Endothelial cell of umbilical vein (primary cell): ENCODE data around the gene CSNK1G2. TPM values are rescaled to one million over a fixed set of nuclear protein-coding genes. Genes with fewer than 3 reads are reported as not detected.

ENCODE experiments used
- BruUV-seq: library from RNA; stranded (reverse); fragments of 400-500 nt; replicated peaks from 2 replicates; lab custom pipeline; 2021; lab: Mats Ljungman, UMichigan
- CTCF ChIA-PET: fragments of 300-600, 350-600 bp; sonication (Branson Sonifier 250); formaldehyde crosslinking; loops from one replicate; lab custom pipeline; 2021; ENCODE audit warnings: antibody characterized with exemption, inconsistent platforms; lab: Charles Lee
- POLR2A ChIA-PET: fragments of 300-600, 350-600 bp; sonication (Branson Sonifier 250); formaldehyde crosslinking; loops from one replicate; lab custom pipeline; 2021; ENCODE audit warnings: antibody characterized with exemption, inconsistent platforms; lab: Charles Lee
- DNase-seq: peaks from one replicate; pipeline ENCODE4 v3.0.0-alpha.2; 2011; ENCODE audit warnings: low read depth, low spot score
- FAIRE-seq: peaks from 2 replicates; lab custom pipeline; 2011; peaks lifted over from hg19 to GRCh38; lab: Jason Lieb, UNC
- H2AFZ ChIP-seq: 2 replicates; pipeline ENCODE4 v1.6.0; 2012; ENCODE audit warnings: low read depth, low read length, control low read depth, inconsistent platforms
- H3K27ac ChIP-seq: 2 replicates; pipeline ENCODE4 v1.5.1; 2011; ENCODE audit warnings: low read depth, mild to moderate bottlenecking, control low read depth, low read length, moderate library complexity; ENCODE audit not compliant: insufficient read depth
- H3K27me3 ChIP-seq, 2 experiments: 2 replicates each; pipeline versions ENCODE4 v1.6.0 to v1.6.1; 2011; ENCODE audit warnings: low read length in 2 of 2, mixed read lengths in 1 of 2; ENCODE audit not compliant: control insufficient read depth in 2 of 2, insufficient read depth in 2 of 2
- H3K36me3 ChIP-seq, 2 experiments: 2 replicates in 1 of 2; 3 replicates in 1 of 2; pipeline ENCODE4 v1.5.1; 2011; ENCODE audit warnings: low read length in 2 of 2, mild to moderate bottlenecking in 1 of 2, moderate library complexity in 1 of 2; ENCODE audit not compliant: control insufficient read depth in 2 of 2, insufficient read depth in 2 of 2; ENCODE audit errors: extremely low read depth in 1 of 2
- H3K4me1 ChIP-seq: 3 replicates; pipeline ENCODE4 v1.5.1; 2011; ENCODE audit warnings: mild to moderate bottlenecking, low read length; ENCODE audit not compliant: control insufficient read depth, insufficient read depth; ENCODE audit errors: extremely low read depth
- H3K4me2 ChIP-seq: 2 replicates; pipeline ENCODE4 v1.6.1; 2011; ENCODE audit warnings: low read length, control low read depth, mixed read lengths; ENCODE audit not compliant: insufficient read depth
- H3K4me3 ChIP-seq, 3 experiments: fragments of 200-600 bp in 1 of 3; sonication (generic), shearing (Covaris generic) in 1 of 3; replicated peaks in 1 of 3; 2 replicates each; pipeline ENCODE4 v1.5.1; 2011 to 2016; ENCODE audit warnings: control low read depth in 3 of 3, low read length in 3 of 3, mild to moderate bottlenecking in 2 of 3, inconsistent platforms in 1 of 3, low read depth in 1 of 3, moderate library complexity in 1 of 3; ENCODE audit not compliant: insufficient read depth in 1 of 3
- H3K79me2 ChIP-seq: 2 replicates; pipeline ENCODE4 v1.6.0; 2012; ENCODE audit warnings: low read length, inconsistent platforms; ENCODE audit not compliant: control insufficient read depth, insufficient read depth
- H3K9ac ChIP-seq: replicated peaks from 2 replicates; pipeline ENCODE3; 2011; ENCODE audit warnings: low read length, control low read depth; ENCODE audit not compliant: insufficient read depth; ENCODE audit errors: extremely low read depth
- H3K9me1 ChIP-seq: replicated peaks from 3 replicates; pipeline ENCODE4 v1.6.0; 2011; ENCODE audit warnings: mild to moderate bottlenecking, low read length; ENCODE audit not compliant: control insufficient read depth, insufficient read depth; ENCODE audit errors: extremely low read depth
- H3K9me3 ChIP-seq: replicated peaks from 2 replicates; pipeline ENCODE4 v1.5.1; 2012; ENCODE audit warnings: low read length, inconsistent platforms; ENCODE audit not compliant: control insufficient read depth, insufficient read depth
- H4K20me1 ChIP-seq: replicated peaks from 2 replicates; pipeline ENCODE3; 2011; ENCODE audit warnings: mild to moderate bottlenecking, low read length; ENCODE audit not compliant: control insufficient read depth, insufficient read depth; ENCODE audit errors: extremely low read depth
- EZH2 ChIP-seq: IDR thresholded peaks from 2 replicates; pipeline ENCODE4 v1.6.1; 2012; ENCODE audit warnings: borderline replicate concordance, low read depth, mild to moderate bottlenecking, moderate library complexity, low read length, inconsistent platforms; ENCODE audit not compliant: severe bottlenecking
- FOS ChIP-seq: IDR thresholded peaks from 2 replicates; pipeline ENCODE4 v1.6.1; 2011; ENCODE audit warnings: mild to moderate bottlenecking, low read length, moderate library complexity, borderline replicate concordance; ENCODE audit not compliant: insufficient read depth
- GATA2 ChIP-seq: IDR thresholded peaks from 2 replicates; pipeline ENCODE4 v1.7.0; 2011; ENCODE audit warnings: low read depth, mild to moderate bottlenecking, moderate library complexity, mixed read lengths, low read length; ENCODE audit not compliant: insufficient read length, insufficient read depth
- JUN ChIP-seq: IDR thresholded peaks from 2 replicates; pipeline ENCODE4 v1.6.1; 2011; ENCODE audit warnings: borderline replicate concordance, low read depth; ENCODE audit not compliant: insufficient read length, insufficient read depth
- dilution Hi-C: fragments of 300-500 bp; cut with MboI; formaldehyde crosslinking; loops from one replicate; pipeline ENCODE4 v1.15.0; 2019; ENCODE audit warnings: low sequenced_read_pairs; ENCODE audit not compliant: extremely low pct_ligation_motif_present
- intact Hi-C: fragments of 100-400 bp; cut with micrococcal nuclease; formaldehyde crosslinking; loops from one replicate; pipeline ENCODE4 v1.10.0; 2022
- polyA plus RNA-seq, 4 experiments: library from polyadenylated mRNA; depleted of rRNA in 3 of 4; stranded (reverse) in 3 of 4; unstranded in 1 of 4; fragments of >200 nt; gene quantifications; 2 replicates each; pipeline versions ENCODE4 v1.2.1 to v1.2.3, GENCODE V29; 2011 to 2012; ENCODE audit warnings: missing spikeins in 1 of 4
- total RNA-seq: library from RNA; stranded (reverse); gene quantifications from 2 replicates; pipeline ENCODE4 v1.2.3, GENCODE V29; 2021
- TF ChIP-seq, protein P1 (sequence below): IDR thresholded peaks from 2 replicates; pipeline ENCODE4 v1.6.1; 2011; ENCODE audit not compliant: insufficient read depth, insufficient read length
- TF ChIP-seq, protein P2 (sequence below), 2 donors: IDR thresholded peaks; 1 replicate in 1 of 2; 2 replicates in 1 of 2; pipeline ENCODE4 v1.5.1; 2011; ENCODE audit warnings: low read length in 2 of 2, mild to moderate bottlenecking in 2 of 2, moderate library complexity in 2 of 2, control low read depth in 1 of 2, inconsistent platforms in 1 of 2, low read depth in 1 of 2; ENCODE audit not compliant: insufficient read depth in 1 of 2; ENCODE audit errors: extremely low read depth in 1 of 2

CSNK1G2 gene
- total and polyA plus RNA-seq, 2 donors (not counting 3 experiments of a cell fraction or from before 2014, with no cell fraction given), result 96.6 to 110 TPM

DNA sequence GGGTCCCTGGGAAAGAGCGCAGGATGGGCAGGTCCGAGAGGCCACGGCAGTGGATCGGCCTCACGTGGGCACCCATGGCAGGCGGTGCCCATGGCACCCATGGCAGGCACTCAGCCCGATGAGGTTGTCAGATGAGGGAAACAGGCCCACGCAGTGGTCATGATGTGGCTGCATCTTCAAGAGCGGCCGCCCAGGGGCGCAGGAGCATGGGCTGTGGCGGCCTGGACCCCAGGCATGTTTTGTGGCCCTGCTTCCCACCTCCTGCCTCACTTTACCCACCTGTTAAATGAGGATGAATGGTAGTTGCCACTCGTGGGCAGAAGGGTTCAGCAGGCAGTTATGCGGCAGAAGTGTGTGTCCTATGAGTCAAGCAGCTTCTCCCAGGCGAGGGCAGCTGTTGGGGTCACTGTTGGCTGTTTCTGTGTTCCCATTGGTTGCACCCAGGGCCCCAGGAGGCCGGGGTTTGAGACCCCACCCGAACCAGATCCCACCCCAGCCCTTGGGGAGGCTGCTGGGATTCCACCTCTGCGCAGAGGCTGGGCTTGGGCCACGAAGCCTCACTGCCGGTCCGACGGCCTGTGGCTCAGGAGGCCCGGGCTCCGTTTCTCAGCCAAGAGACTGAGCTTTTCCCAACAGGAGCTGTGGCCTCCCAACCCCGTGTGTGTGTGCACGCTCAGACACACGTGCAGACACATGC is 30.0 kb downstream of the CSNK1G2 start:
- Histone ChIP-seq H4K20me1 (no peaks in the 10 kb centered on the region), H3K36me3 (peaks cover 0 to 22% of the 10 kb centered on the region in 2 experiments), H3K79me2 (peaks cover 18% of the 10 kb centered on the region), H3K4me3 (no peak overlapping the region), H3K4me1 (no peaks in the 10 kb centered on the region), H3K27ac (no peak overlapping the region), H3K9ac (no peak overlapping the region), H2AFZ (no peak overlapping the region), H3K9me1 (no peaks in the 10 kb centered on the region), H3K9me3 (no peaks in the 10 kb centered on the region), H3K27me3 (no peaks in the 10 kb centered on the region), H3K4me2 (no peak overlapping the region)
- FAIRE-seq (no peak), DNase-seq (no peak)
- ChIA-PET CTCF (no interaction called here), POLR2A (no interaction called here)
- TF ChIP-seq JUN (no peak), GATA2 (no peak), FOS (no peak), EZH2 (no peak)
- TF ChIP-seq, protein P1, sequence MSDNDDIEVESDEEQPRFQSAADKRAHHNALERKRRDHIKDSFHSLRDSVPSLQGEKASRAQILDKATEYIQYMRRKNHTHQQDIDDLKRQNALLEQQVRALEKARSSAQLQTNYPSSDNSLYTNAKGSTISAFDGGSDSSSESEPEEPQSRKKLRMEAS, result no peak
- TF ChIP-seq, protein P2, sequence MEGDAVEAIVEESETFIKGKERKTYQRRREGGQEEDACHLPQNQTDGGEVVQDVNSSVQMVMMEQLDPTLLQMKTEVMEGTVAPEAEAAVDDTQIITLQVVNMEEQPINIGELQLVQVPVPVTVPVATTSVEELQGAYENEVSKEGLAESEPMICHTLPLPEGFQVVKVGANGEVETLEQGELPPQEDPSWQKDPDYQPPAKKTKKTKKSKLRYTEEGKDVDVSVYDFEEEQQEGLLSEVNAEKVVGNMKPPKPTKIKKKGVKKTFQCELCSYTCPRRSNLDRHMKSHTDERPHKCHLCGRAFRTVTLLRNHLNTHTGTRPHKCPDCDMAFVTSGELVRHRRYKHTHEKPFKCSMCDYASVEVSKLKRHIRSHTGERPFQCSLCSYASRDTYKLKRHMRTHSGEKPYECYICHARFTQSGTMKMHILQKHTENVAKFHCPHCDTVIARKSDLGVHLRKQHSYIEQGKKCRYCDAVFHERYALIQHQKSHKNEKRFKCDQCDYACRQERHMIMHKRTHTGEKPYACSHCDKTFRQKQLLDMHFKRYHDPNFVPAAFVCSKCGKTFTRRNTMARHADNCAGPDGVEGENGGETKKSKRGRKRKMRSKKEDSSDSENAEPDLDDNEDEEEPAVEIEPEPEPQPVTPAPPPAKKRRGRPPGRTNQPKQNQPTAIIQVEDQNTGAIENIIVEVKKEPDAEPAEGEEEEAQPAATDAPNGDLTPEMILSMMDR (IDR thresholded peaks at IDR 0.05; ENCODE audit: extremely low read depth in 1 of 2, insufficient read depth in 1 of 2, low read depth in 1 of 2, low read length in 2 of 2), result no peak
- no TSS peak for BruUV-seq
- dilution Hi-C loops, result no loop called here
- intact Hi-C loops, result no loop called here
